Measurements from ENCODE around the gene RAB44. TPM values are rescaled to one million over a fixed set of nuclear protein-coding genes. Genes with fewer than 3 reads are reported as not detected.

The RAB44 gene
- total and polyA plus RNA-seq, 8 donors = 0.15 to 2.5 (median 0.23) TPM; not detected in 3

- Histone ChIP-seq H3K4me3 (no peak overlapping the region), H3K27me3 (no peaks in the 10 kb centered on the region), H3K27ac (no peak overlapping the region), H3K9me3 (no peaks in the 10 kb centered on the region), H3K36me3 (no peaks in the 10 kb centered on the region), H3K4me1 (no peaks in the 10 kb centered on the region)
- no peak for TF ChIP-seq POLR2AphosphoS5 (IDR thresholded peaks at IDR 0.05)
- TF ChIP-seq EP300 (IDR thresholded peaks at IDR 0.05) = no peak
- TF ChIP-seq CTCF (IDR thresholded peaks at IDR 0.05) = no peak
- TF ChIP-seq POLR2A (IDR thresholded peaks at IDR 0.05) = no peak
- no peak for DNase-seq
- intact Hi-C loops (cut with DNase I; ENCODE audit: low total_unique reads) = no loop called here
- 87 to 98% (median 91%) methylated on average over 7 of the region's 7 CpGs for WGBS, 5 donors
Observed at GRCh38 chr6:36719126-36719525, 21.5 kb downstream of the RAB44 start.

- Histone ChIP-seq H3K9me3 (no peaks in the 10 kb centered on the region), H3K4me1 (no peaks in the 10 kb centered on the region), H3K36me3 (no peaks in the 10 kb centered on the region), H3K27me3 (no peaks in the 10 kb centered on the region), H3K4me3 (no peak overlapping the region), H3K27ac (no peak overlapping the region)
- 89 to 96% (median 91%) methylated on average over 5 to 11 of the region's 11 CpGs for WGBS, 5 donors
- TF ChIP-seq EP300 (IDR thresholded peaks at IDR 0.05) (no peak), POLR2AphosphoS5 (IDR thresholded peaks at IDR 0.05) (no peak), POLR2A (IDR thresholded peaks at IDR 0.05) (no peak), CTCF (IDR thresholded peaks at IDR 0.05) (no peak)
- intact Hi-C loops (cut with DNase I; ENCODE audit: low total_unique reads) = no loop called here
- DNase-seq = no peak
Observed at GRCh38 chr6:36720251-36721141, 22.9 kb downstream of the RAB44 start.

GRCh38 chr6:36721369-36722140 lies 23.9 kb downstream of the RAB44 start:
- WGBS, 5 donors = 80 to 88% (median 84%) methylated on average over 5 to 15 of the region's 15 CpGs
- TF ChIP-seq POLR2AphosphoS5 (IDR thresholded peaks at IDR 0.05) (no peak), EP300 (IDR thresholded peaks at IDR 0.05) (no peak)
- DNase-seq = no peak

GRCh38 chr6:36722365-36722764 lies 24.7 kb downstream of the RAB44 start:
- no peak for DNase-seq
- H3K27ac ChIP-seq = no peak overlapping the region
- H3K36me3 ChIP-seq = no peaks in the 10 kb centered on the region
- WGBS, 5 donors = 87 to 95% (median 93%) methylated on average over 6 to 10 of the region's 10 CpGs
- intact Hi-C loops (cut with DNase I; ENCODE audit: low total_unique reads) = no loop called here
- no peak for TF ChIP-seq POLR2AphosphoS5 (IDR thresholded peaks at IDR 0.05)
- no peak for TF ChIP-seq CTCF (IDR thresholded peaks at IDR 0.05)
- no peak for TF ChIP-seq EP300 (IDR thresholded peaks at IDR 0.05)
- TF ChIP-seq POLR2A (IDR thresholded peaks at IDR 0.05) = no peak
- H3K27me3 ChIP-seq = no peaks in the 10 kb centered on the region
- H3K9me3 ChIP-seq = no peaks in the 10 kb centered on the region
- peaks cover 0 to under 1% (median 0%) of the 10 kb centered on the region in 4 donors for H3K4me1 ChIP-seq
- no peak overlapping the region for H3K4me3 ChIP-seq

More at GRCh38 chr6:36721369-36722140, 23.9 kb downstream of the RAB44 start:
- no peak overlapping the region for H3K4me3 ChIP-seq
- no peaks in the 10 kb centered on the region for H3K9me3 ChIP-seq
- no peaks in the 10 kb centered on the region for H3K27me3 ChIP-seq
- intact Hi-C loops (cut with DNase I; ENCODE audit: low total_unique reads) = no loop called here
- H3K27ac ChIP-seq = no peak overlapping the region
- H3K36me3 ChIP-seq = no peaks in the 10 kb centered on the region
- H3K4me1 ChIP-seq = no peaks in the 10 kb centered on the region

Measured in stomach (tissue), 9 donors.